Body of pancreas (tissue), 4 donors: ENCODE data around the gene ADAMTSL5.

ENCODE experiments used
- CTCF ChIP-seq, 7 experiments: fragments of 450-650 bp in 4 of 7; fragments of 200-600 bp in 3 of 7; sonication (generic) in 3 of 7; IDR thresholded peaks; one replicate each; pipeline ENCODE4 v1.5.1; 2016 to 2019; ENCODE audit warnings: antibody characterized with exemption in 7 of 7
- POLR2A ChIP-seq, 3 donors: fragments of 450-650 bp; IDR thresholded peaks; one replicate each; pipeline ENCODE4 v1.6.1; 2016; ENCODE audit warnings: antibody characterized with exemption in 3 of 3, mild to moderate bottlenecking in 2 of 3

DNA sequence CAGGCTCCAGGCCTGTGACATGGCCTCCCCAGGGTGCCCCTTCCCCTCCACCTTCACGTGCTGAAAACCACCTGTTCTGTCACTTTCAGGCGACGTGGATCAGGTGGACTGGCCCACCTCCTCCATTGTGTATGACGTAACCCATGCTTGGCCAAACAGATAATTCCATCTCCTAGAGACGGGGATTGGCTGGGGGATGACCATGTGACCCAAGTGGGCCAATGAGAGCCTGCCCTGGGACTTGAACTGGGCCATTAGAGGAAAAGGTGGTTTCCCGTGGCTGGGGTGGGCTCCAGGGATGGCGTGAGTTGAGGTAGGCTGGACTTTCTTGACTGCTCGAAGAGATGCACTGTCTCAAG, 3.6 kb upstream of the ADAMTSL5 start:
- TF ChIP-seq CTCF (IDR thresholded peaks at IDR 0.05) (no peak), POLR2A (IDR thresholded peaks at IDR 0.05) (no peak)
